ENCODE measurements around the gene UBE2J2. TPM values are rescaled to one million over a fixed set of nuclear protein-coding genes. Genes with fewer than 3 reads are reported as not detected.

The UBE2J2 gene
- total and polyA plus RNA-seq, 2 donors (not counting 3 experiments of a cell fraction or from before 2014, with no cell fraction given) = 60.7 to 80.7 TPM

DNA sequence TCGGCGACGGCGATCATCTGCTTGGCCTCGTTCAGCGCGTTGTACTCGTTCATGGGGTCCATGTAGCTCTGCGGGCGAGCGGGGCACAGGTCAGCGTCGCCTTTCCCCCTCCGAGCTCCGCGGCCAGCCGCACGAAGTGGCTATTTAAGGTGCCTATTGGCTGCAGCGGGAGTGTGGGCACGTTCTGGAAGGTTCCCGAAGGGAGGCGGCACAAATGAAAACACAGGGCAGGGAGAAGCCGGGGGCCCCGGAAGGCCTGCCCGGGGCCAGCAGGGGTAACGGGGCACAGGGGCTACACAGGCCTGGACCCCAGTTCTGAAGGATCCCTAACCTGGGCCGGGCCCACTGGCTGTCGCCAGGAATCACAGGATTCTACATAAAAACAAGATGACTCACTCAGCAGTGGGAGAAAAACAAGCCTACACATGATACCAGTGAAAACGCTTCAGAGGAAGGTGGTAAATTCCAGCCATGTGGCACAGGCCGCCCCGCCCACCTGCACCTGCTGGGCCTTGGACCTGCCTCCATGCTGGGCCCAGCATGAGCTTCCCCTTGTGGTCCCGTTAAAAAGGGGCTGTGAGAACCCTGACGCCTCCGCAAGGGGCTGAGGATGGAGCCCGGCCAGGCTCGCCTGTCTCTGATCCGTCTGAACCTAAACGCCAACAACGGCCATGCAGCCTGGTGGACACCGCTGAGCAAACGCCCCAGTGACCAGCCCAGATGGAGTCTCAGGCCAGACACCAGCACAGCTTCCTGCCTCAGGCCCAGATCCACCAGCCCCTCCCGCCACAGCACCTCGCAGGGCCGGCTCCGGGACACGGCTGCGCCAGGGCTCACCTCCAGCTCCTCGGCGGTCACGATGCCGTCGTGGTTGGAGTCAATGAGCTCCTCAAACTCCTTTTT, 55.8 kb downstream of the UBE2J2 start:
- no peaks in the 10 kb centered on the region for H3K4me1 ChIP-seq (ENCODE audit: control insufficient read depth, extremely low read depth, insufficient read depth, low read length)
- no peaks in the 10 kb centered on the region for H3K9me3 ChIP-seq (replicated peaks; ENCODE audit: control insufficient read depth, insufficient read depth, low read length)
- H3K27ac ChIP-seq (ENCODE audit: insufficient read depth, low read depth, low read length) = no peak overlapping the region
- H3K4me2 ChIP-seq (ENCODE audit: insufficient read depth, low read length) = no peak overlapping the region
- no peaks in the 10 kb centered on the region for H3K9me1 ChIP-seq (replicated peaks; ENCODE audit: control insufficient read depth, extremely low read depth, insufficient read depth, low read length)
- H4K20me1 ChIP-seq (replicated peaks; ENCODE audit: control insufficient read depth, extremely low read depth, insufficient read depth, low read length) = no peaks in the 10 kb centered on the region
- CTCF ChIA-PET = interaction anchor here (0.6 to 2.1 kb wide), 2 partner anchors 95 to 96 kb away, joined by 3 to 6 read pairs; no protein-coding TSS in a partner anchor
- no peaks in the 10 kb centered on the region for H3K27me3 ChIP-seq (ENCODE audit: control insufficient read depth in 2 of 2, insufficient read depth in 2 of 2, low read length in 2 of 2)
- no TSS peak for BruUV-seq (replicated peaks)
- no peak overlapping the region for H2AFZ ChIP-seq (ENCODE audit: low read depth, low read length)
- DNase-seq (ENCODE audit: low read depth, low spot score) (peak; percentile 44), FAIRE-seq (no peak)
- H3K36me3 ChIP-seq (ENCODE audit: control insufficient read depth in 2 of 2, extremely low read depth in 1 of 2, insufficient read depth in 2 of 2, low read length in 2 of 2) = peaks cover 2 to 28% of the 10 kb centered on the region in 2 experiments
- dilution Hi-C loops (cut with MboI; ENCODE audit: extremely low pct_ligation_motif_present, low sequenced_read_pairs) (no loop called here), intact Hi-C loops (cut with micrococcal nuclease) (no loop called here)
- H3K4me3 ChIP-seq (replicated peaks in 1 of 3; ENCODE audit: insufficient read depth in 1 of 3, low read depth in 1 of 3, low read length in 3 of 3) = no peak overlapping the region
- no peak for TF ChIP-seq GATA2 (IDR thresholded peaks at IDR 0.05; ENCODE audit: insufficient read depth, insufficient read length, low read depth, low read length)
- no peak for TF ChIP-seq MAX (IDR thresholded peaks at IDR 0.05; ENCODE audit: insufficient read depth, insufficient read length)
- TF ChIP-seq POLR2AphosphoS5 (IDR thresholded peaks at IDR 0.05; ENCODE audit: insufficient read depth, low read depth, low read length) = no peak
- TF ChIP-seq, protein P1, sequence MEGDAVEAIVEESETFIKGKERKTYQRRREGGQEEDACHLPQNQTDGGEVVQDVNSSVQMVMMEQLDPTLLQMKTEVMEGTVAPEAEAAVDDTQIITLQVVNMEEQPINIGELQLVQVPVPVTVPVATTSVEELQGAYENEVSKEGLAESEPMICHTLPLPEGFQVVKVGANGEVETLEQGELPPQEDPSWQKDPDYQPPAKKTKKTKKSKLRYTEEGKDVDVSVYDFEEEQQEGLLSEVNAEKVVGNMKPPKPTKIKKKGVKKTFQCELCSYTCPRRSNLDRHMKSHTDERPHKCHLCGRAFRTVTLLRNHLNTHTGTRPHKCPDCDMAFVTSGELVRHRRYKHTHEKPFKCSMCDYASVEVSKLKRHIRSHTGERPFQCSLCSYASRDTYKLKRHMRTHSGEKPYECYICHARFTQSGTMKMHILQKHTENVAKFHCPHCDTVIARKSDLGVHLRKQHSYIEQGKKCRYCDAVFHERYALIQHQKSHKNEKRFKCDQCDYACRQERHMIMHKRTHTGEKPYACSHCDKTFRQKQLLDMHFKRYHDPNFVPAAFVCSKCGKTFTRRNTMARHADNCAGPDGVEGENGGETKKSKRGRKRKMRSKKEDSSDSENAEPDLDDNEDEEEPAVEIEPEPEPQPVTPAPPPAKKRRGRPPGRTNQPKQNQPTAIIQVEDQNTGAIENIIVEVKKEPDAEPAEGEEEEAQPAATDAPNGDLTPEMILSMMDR (IDR thresholded peaks at IDR 0.05; ENCODE audit: extremely low read depth in 1 of 2, insufficient read depth in 1 of 2, low read depth in 1 of 2, low read length in 2 of 2) = no peak
- no peak for TF ChIP-seq MYC (IDR thresholded peaks at IDR 0.05; ENCODE audit: low read depth, low read length)
- TF ChIP-seq EZH2 (IDR thresholded peaks at IDR 0.05; ENCODE audit: borderline replicate concordance, low read depth, low read length, severe bottlenecking) = no peak
- no peak for TF ChIP-seq POLR2A (IDR thresholded peaks at IDR 0.05; ENCODE audit: low read depth, low read length)
- no peak for TF ChIP-seq FOS (IDR thresholded peaks at IDR 0.05; ENCODE audit: borderline replicate concordance, insufficient read depth, low read length)
- no peak overlapping the region for H3K9ac ChIP-seq (replicated peaks; ENCODE audit: extremely low read depth, insufficient read depth, low read length)
- POLR2A ChIA-PET = no interaction called here
- H3K79me2 ChIP-seq (ENCODE audit: control insufficient read depth, insufficient read depth, low read length) = no peaks in the 10 kb centered on the region
